ENCODE results near the gene ABHD10.

The ABHD10 gene

DNA sequence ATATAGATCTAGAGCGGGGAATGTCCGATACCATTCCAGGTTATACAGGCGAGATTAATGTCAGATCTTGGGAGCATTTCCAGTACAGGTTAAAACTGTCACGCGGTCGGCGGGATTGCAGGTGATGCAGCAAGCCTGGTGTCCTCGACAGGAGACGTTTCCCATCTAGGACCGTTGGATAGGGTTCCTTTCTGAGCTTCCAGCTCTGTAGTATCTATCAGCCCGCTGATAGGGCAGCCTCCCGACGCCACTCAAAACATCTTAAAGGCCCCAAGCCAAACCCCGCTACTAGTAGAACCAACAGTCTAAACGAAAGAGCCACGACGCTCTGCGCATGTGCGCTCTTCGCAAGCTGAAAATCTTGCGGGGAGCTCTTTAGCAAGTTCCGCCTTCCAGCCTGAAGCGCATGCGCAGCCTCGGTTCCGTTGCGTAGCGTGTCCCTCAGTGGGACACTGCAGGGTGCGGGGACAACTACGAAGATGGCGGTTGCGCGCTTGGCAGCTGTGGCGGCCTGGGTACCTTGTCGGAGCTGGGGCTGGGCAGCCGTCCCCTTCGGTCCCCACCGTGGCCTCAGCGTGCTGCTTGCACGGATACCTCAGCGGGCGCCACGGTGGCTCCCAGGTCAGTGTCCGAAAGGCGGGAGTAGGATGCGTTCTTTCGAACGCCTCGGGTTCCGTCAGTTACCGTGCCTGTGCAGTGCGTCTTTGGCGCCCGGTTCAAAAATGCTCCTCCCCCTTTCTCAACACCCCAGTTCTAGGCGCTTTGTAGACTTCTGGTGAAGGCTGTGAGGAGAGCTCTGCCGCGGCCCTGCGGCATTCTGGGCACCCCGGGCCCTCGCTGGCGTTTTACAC, at the start of gene ABHD10:
TSS of gene ABHD10 (plus strand) at position 444 of the 851 bp plus-strand sequence. CDS start at position 480, 36 bp downstream.
- DNase-seq = peak; percentile 73 to 97 (median 92)

DNA sequence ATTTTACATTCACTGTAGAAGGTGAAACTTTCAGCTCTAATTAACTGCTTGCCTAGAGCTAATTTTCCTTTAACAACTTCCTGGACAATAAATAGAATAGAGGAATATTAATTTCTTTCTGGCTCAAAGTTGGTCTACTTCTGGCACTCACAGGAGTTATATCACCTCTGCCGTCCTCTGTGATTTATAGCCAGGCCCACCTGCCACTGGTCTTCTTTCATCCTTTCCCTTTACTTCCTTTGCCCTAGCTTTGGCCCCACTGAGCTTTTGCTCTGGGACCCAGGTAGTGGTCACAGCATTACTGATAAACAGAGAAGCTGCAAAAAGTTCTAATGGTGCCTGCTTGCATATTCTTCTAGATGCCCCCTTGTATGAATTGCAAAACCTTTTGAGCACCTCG, 49.3 kb upstream of the ABHD10 start:
- DNase-seq = no peak

DNA sequence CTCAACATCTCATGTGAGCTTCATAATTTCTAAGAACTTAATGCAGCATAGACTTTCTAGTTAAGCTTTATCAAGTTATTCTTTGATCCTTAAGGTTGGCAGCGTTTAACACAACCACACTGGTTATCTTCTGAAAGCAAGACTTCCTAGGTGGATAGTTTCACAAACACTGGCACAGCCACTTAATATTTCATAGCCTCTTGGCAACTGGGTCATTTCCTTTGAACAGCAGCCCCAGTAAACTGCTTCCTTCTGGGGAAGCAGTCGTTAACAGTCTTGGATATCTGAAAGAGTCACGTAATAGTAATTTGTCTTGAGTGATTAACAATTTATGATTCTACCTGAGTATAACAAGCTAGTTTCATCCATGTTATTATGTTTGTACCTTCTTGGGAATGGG, 45.9 kb upstream of the ABHD10 start:
- DNase-seq = no peak

DNA sequence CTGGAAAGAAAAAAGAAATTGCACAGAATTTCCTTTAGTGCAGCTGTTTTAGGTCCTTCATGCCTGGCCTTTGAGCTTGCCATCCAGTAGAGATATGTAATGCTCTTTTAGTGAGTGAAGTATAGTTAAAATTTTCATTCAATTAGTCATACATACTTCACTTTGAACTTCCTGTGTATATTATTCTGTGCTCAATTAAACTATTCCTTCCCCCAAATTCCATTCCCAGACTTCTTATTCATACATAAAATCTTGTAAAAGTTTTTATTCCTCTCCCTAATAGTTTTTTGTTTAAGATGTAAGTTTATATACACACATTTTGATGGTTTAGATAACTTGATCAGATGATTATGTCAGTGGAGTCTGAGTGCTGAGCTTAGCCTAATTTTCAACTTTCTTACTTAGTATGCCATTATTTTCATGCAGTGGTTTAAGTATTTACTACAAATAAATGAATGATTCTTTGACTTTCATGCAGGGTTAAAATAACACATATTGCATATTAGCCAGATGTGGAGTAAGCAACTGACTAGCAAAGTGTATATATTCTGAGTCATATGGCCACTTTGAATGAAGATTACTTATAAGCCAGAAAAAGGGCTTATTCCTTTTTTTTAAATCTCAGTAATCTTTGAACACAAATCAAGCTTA, 42.5 kb upstream of the ABHD10 start:
- no peak for DNase-seq

DNA sequence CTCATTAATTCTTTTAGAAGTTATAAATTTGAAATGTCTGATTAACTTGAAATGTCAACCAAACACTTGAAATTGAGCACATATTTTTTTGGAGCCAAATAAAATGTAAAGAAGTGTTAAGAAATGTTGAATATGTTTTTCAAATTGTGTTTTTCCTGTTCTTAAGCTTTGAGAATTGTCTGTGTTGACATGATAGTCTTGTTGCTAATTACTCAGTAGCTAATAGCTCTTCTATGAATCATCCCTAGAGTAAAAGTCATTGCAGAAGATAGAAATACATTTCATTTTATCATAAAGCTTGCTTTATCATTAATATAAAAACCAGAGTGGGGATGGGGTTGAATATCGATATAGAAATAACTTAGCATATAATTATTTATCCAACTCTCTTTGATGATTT, 41.9 kb upstream of the ABHD10 start:
- DNase-seq = no peak

DNA sequence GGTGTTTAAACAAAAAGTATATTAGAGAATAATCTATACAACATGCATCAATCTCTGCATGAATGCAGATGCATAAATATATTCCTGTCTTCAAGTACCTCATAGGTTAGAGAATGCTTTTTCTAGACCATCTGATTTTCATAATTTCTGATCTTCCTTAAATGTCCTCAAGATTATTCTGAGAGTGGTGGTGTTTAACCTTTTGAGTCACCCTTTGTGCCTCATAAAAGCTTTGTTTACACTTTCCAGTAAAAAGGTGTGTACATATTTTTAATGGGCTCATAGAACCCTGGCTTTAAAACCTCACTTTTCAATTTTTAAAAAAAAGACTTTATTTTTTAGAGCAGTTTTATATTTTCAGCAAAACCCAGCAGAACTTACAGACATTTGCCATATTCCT, 41.0 kb upstream of the ABHD10 start:
- DNase-seq = no peak

DNA sequence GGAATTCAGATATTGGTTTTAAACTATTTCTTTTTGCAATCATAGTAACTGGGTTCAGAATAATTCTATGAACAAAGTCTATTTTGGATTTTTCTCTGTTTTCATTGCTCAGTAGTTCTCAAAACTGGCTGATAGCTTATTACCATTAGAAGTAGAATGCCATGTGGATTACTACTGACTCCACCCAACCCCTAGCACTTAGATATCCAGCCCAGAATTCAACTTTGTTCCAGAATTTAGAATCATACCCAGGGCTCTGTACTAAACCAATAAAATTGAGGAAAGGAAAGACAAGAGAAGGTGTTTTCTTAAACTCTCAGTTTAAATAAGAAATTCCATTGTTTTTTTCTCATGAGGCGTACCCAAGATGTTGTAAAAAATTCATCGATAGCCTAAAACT, 39.0 kb upstream of the ABHD10 start:
- DNase-seq = no peak

DNA sequence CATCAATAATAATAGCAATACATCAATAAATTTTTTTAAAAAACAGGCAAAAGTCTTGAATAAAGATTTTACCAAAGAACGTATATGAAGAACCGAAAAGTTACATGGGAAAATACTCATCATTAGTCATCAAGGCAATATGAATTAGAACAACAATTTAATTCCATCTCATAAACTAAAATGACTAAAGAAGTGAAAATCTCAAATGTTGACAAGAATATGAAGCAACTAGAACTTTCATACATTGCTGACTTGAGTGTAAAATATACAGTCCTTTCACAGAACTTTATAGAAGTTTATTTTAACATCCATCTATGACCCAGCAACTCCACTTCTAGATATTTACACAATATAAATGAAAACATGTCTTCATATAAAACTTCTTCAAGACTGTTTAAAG, 35.3 kb upstream of the ABHD10 start:
- DNase-seq = no peak

DNA sequence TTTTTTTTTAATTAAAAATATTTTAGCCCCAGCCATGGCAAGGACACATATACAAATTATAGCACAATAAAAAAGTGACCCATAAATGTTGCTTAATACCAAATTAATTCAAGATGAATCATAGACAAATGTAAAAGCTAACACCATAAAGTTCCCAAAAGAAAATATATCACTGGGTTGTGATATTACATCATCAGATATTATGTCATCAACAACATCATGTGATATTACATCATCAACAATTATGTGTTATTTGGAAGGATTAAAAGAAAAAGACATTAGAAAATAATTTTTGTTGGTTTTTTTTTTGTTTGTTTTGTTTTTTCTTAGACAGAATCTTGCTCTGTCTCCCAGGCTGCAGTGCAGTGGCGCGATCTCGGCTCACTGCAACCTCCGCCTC, 34.5 kb upstream of the ABHD10 start:
- no peak for DNase-seq

DNA sequence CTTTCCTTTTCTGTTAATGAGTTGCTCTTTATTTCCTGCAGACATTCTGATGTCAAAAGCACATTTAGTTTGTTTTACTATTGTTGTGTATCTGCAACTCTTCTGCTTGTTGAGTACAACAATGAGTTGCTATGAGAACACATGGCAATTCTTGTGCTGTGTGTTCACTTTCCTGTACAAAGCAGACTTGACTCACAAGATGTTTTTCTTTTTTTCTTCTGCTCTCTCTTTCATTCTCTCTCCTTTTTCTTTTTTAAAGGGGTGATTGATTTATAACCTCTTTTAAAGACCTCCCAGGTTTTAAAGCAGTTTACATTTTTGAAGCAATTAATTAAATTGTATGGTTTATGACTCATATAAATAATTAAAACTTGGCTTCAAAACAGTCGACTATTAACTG, 31.6 kb upstream of the ABHD10 start:
- DNase-seq = no peak

DNA sequence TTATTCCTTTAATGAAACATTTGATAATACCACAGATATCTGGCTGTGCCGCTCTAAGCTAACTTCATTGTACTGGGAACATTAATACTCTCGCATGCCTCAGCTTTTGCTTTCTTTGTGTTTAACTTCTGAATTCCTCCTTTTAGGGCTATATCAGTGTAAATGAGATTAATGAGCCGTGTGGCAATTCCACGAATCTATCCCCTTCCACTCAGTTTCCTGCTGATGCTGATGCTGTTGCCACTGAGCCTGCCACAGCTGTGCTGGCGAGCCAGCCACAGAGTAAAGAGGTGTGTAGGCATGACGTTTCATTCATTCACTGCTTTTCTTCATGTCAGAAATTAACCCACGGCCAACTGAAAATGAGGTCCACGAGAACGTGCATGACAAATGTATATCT, 30.0 kb upstream of the ABHD10 start:
- DNase-seq = no peak

DNA sequence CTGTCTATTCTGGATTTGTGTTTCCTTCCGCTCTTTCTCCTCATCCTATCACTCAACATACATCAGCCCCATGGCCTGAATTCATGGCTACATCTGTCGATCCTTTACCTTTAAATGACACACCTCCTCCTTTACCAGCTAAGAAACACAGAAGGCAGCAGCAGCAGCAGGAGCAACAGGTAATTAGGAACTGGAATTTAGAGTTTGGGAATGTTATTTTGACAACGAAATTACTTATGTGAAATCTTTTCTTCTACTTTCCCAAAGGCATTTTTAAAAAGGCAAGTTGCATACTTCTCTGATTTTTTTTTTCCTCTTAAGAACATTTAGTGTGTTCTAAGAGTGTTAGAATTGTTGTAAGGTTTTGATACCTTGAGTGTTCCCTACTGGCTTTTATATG, 29.1 kb upstream of the ABHD10 start:
- no peak for DNase-seq

DNA sequence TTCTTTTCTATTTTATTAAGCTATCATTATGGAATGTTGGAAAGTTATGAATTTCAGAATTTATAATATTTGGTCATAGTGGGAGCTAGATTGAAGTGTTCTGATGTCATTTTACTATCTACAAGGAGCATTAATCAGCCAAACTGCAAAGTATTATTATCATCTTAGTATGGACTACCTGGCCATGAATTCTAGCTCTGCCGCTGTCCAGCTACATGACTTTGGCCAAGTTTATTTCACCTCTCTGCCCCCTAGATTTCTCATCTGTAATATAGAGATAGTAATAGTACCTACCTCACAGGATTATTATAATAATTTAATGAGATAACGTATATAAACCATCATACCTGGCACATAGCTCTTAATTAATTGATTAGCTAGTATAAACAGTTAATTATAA, 27.8 kb upstream of the ABHD10 start:
- DNase-seq = no peak

DNA sequence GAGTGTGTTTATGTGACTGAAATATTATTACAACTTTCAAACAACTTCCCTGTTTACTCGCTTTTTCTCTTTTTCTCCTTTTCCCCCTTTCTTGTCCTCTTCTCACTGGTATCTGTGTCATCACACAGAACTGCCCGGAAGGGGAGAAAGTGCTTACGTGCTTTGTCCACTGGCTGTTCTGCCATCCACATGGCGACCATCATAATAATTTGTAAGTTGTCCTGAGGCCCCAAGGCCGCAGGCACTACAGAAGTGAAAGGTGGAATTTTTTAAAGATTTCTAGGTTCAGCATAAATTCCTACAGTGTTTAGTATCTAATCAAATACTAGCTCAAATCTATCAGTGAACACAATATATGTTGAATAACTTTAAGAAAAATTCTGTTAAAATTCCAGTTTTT, 26.7 kb upstream of the ABHD10 start:
- DNase-seq = no peak

DNA sequence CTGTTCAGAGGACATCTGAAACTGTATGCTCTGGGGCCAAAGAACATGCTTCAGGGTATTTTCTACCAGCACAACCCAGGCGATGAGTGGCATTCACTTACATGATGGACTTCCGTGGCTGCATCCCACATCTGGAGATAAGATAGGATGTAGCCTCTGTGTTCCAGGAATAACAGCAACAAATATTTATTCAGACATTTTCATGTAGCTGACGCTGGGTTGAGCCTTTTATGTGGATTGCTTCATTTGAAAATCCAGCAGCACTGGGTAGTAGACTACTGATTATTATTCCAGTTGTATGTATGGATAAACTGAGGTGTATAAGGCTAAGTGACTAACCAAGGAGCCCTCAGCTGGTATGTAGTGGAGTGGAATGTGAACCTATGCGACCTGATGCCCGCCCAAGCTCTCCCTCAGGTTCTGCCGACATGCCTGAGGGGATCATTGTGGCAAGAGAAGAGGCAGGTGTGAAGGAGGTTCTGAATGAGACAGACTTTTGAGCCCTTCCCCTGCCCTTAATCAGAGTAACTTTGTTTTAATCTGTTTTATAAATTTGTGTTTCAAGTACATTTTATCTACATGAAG, 25.9 kb upstream of the ABHD10 start:
- no peak for DNase-seq

DNA sequence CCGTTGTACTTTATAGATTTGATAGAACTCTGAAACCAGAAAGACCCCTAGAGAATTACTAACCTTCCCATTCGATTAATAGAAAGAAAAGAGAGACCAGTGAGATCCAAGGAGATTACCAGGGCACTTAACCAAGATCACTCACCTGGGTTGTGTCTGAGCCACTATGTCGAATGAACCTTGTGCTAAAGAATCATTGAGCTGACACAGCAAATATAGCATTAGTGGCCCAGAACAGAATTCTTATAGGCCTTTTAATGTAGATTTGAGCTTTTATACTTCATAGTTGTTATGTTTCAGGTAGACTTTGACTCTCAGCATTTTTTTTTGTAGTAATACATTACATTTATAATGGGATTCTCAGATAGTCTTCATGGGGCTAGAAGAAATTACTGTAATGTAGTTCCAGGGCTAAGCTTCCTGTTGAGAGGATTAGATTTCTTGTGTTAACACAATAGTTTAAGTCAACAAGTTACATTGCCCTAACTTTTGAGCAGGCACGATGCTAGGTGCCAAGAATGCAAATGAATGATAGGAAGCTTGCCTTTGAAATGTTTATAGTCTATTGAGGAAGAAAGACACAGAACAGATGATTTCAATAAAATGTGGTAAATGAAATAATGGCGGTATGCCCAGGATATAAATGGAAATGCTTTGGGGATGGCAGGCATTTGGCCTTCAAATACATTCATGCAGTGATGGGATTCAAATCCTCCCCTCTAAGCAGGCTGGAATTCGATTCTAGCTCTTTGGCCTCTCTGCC, 24.4 kb upstream of the ABHD10 start:
- DNase-seq = no peak

DNA sequence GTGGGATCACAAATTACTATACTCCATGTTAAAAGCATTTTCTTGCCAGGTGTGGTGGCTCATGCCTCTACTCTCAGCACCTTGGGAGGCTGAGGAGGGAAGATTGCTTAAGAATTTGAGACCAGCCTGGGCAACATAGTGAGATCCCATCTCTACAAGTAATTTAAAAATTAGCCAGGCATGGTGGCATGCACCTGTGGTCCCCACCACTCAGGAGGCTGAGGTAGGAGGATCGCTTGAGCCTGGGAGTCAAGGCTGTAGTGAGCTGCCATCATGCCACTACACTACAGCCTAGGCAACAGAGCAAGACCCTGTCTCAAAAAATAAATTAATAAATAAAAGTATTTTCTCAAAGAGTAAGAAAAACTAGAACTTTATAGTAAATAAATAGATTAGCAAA, 22.9 kb upstream of the ABHD10 start:
- DNase-seq = no peak

DNA sequence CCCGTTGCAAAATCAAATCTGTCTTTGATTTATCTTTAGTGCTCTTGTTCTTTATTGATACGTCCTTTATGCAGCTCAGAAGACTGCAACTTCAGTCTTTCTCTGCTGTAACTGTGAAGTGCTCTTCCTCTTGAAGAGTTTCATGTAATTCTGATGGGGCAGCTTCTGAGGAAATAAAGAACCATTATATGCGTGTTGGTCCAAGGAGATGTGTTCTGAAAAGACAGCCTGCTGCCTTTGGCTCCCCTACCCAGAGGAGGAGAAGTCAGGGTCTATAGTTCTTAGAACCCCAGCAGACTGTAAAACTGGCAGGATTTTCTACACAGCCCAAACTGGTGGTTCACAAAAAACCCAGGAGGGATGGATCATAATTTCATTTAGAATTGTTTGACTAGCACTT, 22.4 kb upstream of the ABHD10 start:
- DNase-seq = no peak

DNA sequence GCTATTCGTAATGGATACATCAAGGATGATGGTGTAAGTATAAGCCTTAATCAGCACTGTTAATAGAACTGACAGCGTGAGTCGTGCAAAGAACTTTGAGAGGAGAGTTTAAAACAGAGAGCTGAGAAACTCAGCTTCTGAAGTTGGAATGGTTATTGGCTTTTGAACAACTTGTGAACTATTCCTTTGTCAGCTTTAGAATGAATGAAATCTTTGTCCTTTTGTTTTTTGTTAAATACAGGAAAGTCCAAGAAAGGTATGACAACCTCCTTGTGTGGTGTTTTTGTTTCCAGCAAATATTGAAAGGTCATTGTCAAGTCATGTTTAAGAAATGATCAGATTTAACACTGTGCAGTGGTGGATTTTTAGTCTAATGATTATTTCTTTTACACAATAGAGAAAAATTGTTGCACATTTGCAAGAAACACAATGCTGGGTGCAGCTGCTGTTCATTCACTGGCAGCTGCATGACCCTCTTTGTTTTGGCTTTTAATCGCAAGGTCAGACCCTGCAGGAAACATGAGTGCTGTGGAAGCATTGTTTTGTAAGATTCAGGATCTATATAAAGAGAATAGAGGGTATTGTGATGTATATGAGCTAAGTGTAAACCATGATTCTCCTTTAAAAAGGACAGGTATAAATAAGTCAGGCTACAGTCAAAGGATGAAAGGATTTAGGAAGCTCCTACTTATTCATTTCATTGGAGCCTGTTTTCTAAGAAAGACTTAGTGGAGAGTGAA, 21.7 kb upstream of the ABHD10 start:
- no peak for DNase-seq

DNA sequence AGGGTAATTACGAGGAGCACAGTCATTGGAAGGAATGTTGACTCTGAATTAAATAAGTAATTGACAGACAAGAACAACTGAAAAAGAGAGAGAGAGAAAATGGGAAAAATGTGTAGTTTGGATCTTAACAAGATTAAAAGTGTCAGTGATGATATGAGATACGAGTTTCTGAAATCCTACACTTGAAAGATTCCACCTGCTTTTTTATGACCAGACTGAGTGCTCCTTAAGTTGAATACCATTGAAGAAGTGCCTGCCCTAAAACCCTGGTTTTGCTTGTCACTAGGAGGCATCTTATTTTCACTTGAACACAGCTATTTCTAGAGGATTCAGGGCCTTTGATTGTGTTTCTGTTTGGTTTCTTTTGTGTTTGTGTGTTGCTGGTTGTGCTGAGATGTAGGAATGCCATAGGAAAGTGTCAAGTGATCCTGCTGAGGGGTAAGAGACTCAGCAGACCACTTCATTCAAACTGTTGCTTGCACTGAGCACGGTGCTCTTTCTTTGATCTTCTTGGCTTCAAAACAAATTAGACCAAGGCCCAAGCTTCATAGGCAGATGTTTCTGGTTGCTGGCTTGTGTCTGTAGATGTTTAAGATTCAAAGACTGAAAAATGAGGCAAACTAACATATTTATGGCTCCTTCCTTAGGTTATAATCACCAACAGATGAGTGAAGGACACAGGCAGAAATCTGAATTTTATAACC, 17.2 kb upstream of the ABHD10 start:
- no peak for DNase-seq

DNA sequence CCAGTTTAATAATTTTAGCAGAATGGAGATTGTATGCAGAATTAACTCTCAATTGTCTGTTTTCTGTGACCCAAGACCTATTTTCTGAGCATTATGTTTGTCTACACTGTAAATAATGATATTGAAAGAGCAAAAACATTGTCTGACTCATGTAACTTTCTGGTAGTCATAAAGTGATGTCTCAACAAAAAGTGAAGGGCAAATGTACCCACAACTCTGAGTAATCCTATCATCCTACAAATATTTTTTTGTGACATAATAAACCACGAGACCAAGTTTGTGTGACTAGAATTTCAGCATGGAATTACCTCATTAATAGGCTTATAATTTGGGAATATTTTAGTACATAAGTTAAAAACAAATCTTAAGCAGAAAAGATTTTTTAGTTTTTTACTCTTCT, 15.4 kb upstream of the ABHD10 start:
- DNase-seq = no peak
